Amygdala (tissue), 56 donors: ENCODE data around the gene ARL15.
"Not testable (repeated sequence)": the region's sequence is repeated elsewhere in the genome, so short reads cannot be mapped to it uniquely, and the experiment has no call there.

Experiments used
- DNase-seq, 56 donors: peaks; one replicate each; lab custom pipeline; 2025; lab: John Stamatoyannopoulos, UW

ARL15 gene

GRCh38 chr5:54310433-54311175, at the start of gene ARL15:
TSS of gene ARL15 (minus strand) at chr5:54310573.
- peak; percentile 49 to 99 (median 96) for DNase-seq

- DNase-seq, result no peak
These were observed 49.7 kb upstream of the ARL15 start for GRCh38 chr5:54360089-54360488.

- no peak for DNase-seq
These were observed 47.2 kb upstream of the ARL15 start for GRCh38 chr5:54357408-54358058.

- not testable (repeated sequence) for DNase-seq
These were observed 43.7 kb upstream of the ARL15 start for GRCh38 chr5:54353933-54354564.

- DNase-seq, result not testable (repeated sequence)
These were observed 42.2 kb upstream of the ARL15 start for GRCh38 chr5:54352580-54352979.

GRCh38 chr5:54347221-54347865, 37.0 kb upstream of the ARL15 start:
- DNase-seq, result no peak

- DNase-seq, result no peak
These were observed 34.3 kb upstream of the ARL15 start for GRCh38 chr5:54344653-54345052.

GRCh38 chr5:54341971-54342370, 31.6 kb upstream of the ARL15 start:
- DNase-seq, result no peak

GRCh38 chr5:54337523-54337922, 27.1 kb upstream of the ARL15 start:
- DNase-seq, result no peak

- no peak for DNase-seq
These were observed 22.3 kb upstream of the ARL15 start for GRCh38 chr5:54332720-54333119.

- DNase-seq, result no peak
These were observed 19.6 kb upstream of the ARL15 start for GRCh38 chr5:54329731-54330709.

GRCh38 chr5:54326662-54327270, 16.4 kb upstream of the ARL15 start:
- DNase-seq, result no peak

- no peak for DNase-seq
These were observed 15.4 kb upstream of the ARL15 start for GRCh38 chr5:54325610-54326311.

- no peak for DNase-seq
These were observed 14.9 kb upstream of the ARL15 start for GRCh38 chr5:54325272-54325609.

GRCh38 chr5:54324651-54325271, 14.4 kb upstream of the ARL15 start:
- no peak for DNase-seq

- no peak for DNase-seq
These were observed 13.1 kb upstream of the ARL15 start for GRCh38 chr5:54323495-54323894.

GRCh38 chr5:54320256-54320655, 9.9 kb upstream of the ARL15 start:
- no peak for DNase-seq

GRCh38 chr5:54317511-54318260, 7.3 kb upstream of the ARL15 start:
- no peak for DNase-seq
